Smooth muscle cell (in vitro differentiated cells): ENCODE results near the gene UTP3. TPM values are rescaled to one million over a fixed set of nuclear protein-coding genes. Genes with fewer than 3 reads are reported as not detected.

Source experiments
- DNase-seq: peaks from one replicate; lab custom pipeline; 2025; ENCODE audit not compliant: unreplicated experiment; lab: John Stamatoyannopoulos, UW
- H2AFZ ChIP-seq: fragments of 200-600 bp; sonication (generic); 2 replicates; pipeline ENCODE4 v1.6.0; 2016; ENCODE audit warnings: antibody characterized with exemption, low read depth, mild to moderate bottlenecking
- H3F3A ChIP-seq: fragments of 200-600 bp; sonication (generic); 2 replicates; pipeline ENCODE4 v1.6.0; 2017; ENCODE audit warnings: antibody characterized with exemption, low read depth
- H3K27ac ChIP-seq: fragments of 200-600 bp; sonication (generic); 2 replicates; pipeline ENCODE4 v1.5.1; 2016; ENCODE audit warnings: low read depth, mild to moderate bottlenecking
- H3K27me3 ChIP-seq: fragments of 200-600 bp; sonication (generic); 2 replicates; pipeline ENCODE4 v1.6.1; 2016; ENCODE audit warnings: low read depth, mild to moderate bottlenecking
- H3K36me3 ChIP-seq: fragments of 200-600 bp; sonication (generic); 2 replicates; pipeline ENCODE4 v1.5.1; 2016; ENCODE audit warnings: low read depth
- H3K4me1 ChIP-seq: fragments of 200-600 bp; sonication (generic); 2 replicates; pipeline ENCODE4 v1.5.1; 2016; ENCODE audit warnings: low read depth
- H3K4me2 ChIP-seq: fragments of 200-600 bp; sonication (generic); 2 replicates; pipeline ENCODE4 v1.6.0; 2016; ENCODE audit warnings: mild to moderate bottlenecking
- H3K4me3 ChIP-seq: fragments of 200-600 bp; sonication (generic); 2 replicates; pipeline ENCODE4 v1.5.1; 2016; ENCODE audit warnings: mild to moderate bottlenecking
- H3K79me2 ChIP-seq: fragments of 200-600 bp; sonication (generic); 2 replicates; pipeline ENCODE4 v1.6.0; 2016; ENCODE audit warnings: low read depth, mild to moderate bottlenecking
- H3K9ac ChIP-seq: fragments of 200-600 bp; sonication (generic); 2 replicates; pipeline ENCODE4 v1.6.0; 2016; ENCODE audit warnings: low read depth
- H3K9me3 ChIP-seq: fragments of 200-600 bp; sonication (generic); replicated peaks from 2 replicates; pipeline ENCODE4 v1.5.1; 2016; ENCODE audit warnings: low read depth
- H4K20me1 ChIP-seq: fragments of 200-600 bp; sonication (generic); 2 replicates; pipeline ENCODE4 v1.6.0; 2016; ENCODE audit warnings: low read depth
- WGBS: methylation state at CpG from one replicate; pipeline ENCODE4 v1.1.7; 2016; ENCODE audit warnings: low lambda C conversion rate; 5-methylcytosine and 5-hydroxymethylcytosine counted together
- polyA plus RNA-seq: library from polyadenylated mRNA; unstranded; fragments of >200 nt; fragmentation: Nextera tagmentation; extraction: Ambion mirVana; gene quantifications from 2 replicates; pipeline ENCODE4 v1.2.1, GENCODE V29; 2016
- total RNA-seq: library from RNA; depleted of rRNA; stranded (reverse); fragments of >200 nt; gene quantifications from 2 replicates; pipeline ENCODE4 v1.2.3, GENCODE V29; 2014
- TF ChIP-seq, protein P1 (sequence below): fragments of 200-600 bp; sonication (generic); IDR thresholded peaks from 2 replicates; pipeline ENCODE4 v1.5.1; 2017; ENCODE audit warnings: borderline replicate concordance, mild to moderate bottlenecking, antibody characterized with exemption; ENCODE audit not compliant: insufficient read depth, poor library complexity, severe bottlenecking

Gene UTP3
- total and polyA plus RNA-seq, 2 experiments from 2014 or later = 11.8 to 15.2 TPM

DNA sequence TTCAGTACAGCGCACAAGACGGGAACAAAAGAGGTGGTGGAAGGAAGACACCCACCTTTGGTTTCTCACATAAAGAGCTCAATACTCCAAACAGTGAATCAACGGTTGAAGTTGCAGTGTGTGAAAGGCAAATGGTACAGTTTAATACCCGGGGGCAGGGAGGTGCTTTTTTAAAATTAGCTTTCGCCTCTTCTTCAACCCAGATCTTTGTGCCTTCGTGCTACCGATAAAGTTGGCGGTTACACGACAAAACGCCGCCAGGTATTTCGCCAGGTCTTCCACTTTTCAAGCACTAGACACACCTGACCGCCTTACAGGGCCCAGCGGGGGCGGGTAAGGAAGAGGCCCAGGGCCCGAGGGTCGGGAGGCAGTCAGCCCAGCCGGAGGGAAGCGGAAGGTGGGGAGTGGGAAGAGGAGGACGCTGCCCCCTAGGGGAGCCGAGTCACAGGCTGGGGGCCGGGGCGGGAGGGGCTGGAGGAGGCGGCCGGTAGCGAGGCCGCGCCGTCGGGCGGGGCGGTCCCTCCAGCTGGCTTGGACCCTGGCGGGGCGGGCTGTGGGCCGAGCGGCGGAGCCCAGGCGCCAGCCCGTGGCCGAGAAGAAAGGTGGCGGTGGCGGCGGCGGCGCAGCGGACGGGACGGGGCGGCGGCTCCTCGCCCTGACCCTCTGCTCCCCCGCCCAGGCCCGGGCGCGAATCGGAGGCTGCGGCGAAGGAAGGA lies 16.0 kb downstream of the UTP3 start:
- TF ChIP-seq, protein P1, sequence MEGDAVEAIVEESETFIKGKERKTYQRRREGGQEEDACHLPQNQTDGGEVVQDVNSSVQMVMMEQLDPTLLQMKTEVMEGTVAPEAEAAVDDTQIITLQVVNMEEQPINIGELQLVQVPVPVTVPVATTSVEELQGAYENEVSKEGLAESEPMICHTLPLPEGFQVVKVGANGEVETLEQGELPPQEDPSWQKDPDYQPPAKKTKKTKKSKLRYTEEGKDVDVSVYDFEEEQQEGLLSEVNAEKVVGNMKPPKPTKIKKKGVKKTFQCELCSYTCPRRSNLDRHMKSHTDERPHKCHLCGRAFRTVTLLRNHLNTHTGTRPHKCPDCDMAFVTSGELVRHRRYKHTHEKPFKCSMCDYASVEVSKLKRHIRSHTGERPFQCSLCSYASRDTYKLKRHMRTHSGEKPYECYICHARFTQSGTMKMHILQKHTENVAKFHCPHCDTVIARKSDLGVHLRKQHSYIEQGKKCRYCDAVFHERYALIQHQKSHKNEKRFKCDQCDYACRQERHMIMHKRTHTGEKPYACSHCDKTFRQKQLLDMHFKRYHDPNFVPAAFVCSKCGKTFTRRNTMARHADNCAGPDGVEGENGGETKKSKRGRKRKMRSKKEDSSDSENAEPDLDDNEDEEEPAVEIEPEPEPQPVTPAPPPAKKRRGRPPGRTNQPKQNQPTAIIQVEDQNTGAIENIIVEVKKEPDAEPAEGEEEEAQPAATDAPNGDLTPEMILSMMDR = peak; percentile 36
- no peaks in the 10 kb centered on the region for H3K9me3 ChIP-seq
- under 1% methylated on average over 31 of the region's 58 CpGs for WGBS
- DNase-seq = peak; percentile 39
- peak overlapping the region; percentile 90 for H3K4me2 ChIP-seq
- peaks cover 28% of the 10 kb centered on the region for H3K79me2 ChIP-seq
- H3F3A ChIP-seq = peaks cover 17% of the 10 kb centered on the region
- peak overlapping the region; percentile 92 for H3K9ac ChIP-seq
- peak overlapping the region; percentile 71 for H3K4me3 ChIP-seq
- no peaks in the 10 kb centered on the region for H3K27me3 ChIP-seq
- peaks cover 14% of the 10 kb centered on the region for H3K4me1 ChIP-seq
- H3K36me3 ChIP-seq = no peaks in the 10 kb centered on the region
- H3K27ac ChIP-seq = peak overlapping the region; percentile 94
- H2AFZ ChIP-seq = peak overlapping the region; percentile 87
- H4K20me1 ChIP-seq = peaks cover 20% of the 10 kb centered on the region

DNA sequence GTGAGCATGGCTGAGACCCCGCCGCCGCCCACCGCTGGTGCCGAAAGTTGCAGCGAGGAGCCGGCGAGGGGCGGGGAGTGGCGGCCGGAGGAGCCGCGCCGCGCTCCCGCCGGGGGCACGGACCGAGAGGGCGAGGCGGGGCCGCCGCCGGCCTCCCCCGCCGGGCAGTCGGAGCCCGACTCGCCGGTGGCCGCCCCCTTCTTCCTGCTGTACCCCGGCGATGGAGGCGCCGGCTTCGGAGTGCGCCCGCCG lies 16.5 kb downstream of the UTP3 start:
- Histone ChIP-seq H2AFZ (peak overlapping the region; percentile 87), H3K9ac (peak overlapping the region; percentile 92), H3K4me2 (peak overlapping the region; percentile 90), H4K20me1 (peaks cover 20% of the 10 kb centered on the region), H3K27me3 (no peaks in the 10 kb centered on the region), H3K9me3 (no peaks in the 10 kb centered on the region), H3F3A (peaks cover 17% of the 10 kb centered on the region), H3K79me2 (peaks cover 33% of the 10 kb centered on the region), H3K36me3 (no peaks in the 10 kb centered on the region), H3K4me3 (peak overlapping the region; percentile 71), H3K27ac (peak overlapping the region; percentile 94), H3K4me1 (peaks cover 14% of the 10 kb centered on the region)
- TF ChIP-seq, protein P1 = no peak
- 0% methylated on average over 8 of the region's 39 CpGs for WGBS
- no peak for DNase-seq

DNA sequence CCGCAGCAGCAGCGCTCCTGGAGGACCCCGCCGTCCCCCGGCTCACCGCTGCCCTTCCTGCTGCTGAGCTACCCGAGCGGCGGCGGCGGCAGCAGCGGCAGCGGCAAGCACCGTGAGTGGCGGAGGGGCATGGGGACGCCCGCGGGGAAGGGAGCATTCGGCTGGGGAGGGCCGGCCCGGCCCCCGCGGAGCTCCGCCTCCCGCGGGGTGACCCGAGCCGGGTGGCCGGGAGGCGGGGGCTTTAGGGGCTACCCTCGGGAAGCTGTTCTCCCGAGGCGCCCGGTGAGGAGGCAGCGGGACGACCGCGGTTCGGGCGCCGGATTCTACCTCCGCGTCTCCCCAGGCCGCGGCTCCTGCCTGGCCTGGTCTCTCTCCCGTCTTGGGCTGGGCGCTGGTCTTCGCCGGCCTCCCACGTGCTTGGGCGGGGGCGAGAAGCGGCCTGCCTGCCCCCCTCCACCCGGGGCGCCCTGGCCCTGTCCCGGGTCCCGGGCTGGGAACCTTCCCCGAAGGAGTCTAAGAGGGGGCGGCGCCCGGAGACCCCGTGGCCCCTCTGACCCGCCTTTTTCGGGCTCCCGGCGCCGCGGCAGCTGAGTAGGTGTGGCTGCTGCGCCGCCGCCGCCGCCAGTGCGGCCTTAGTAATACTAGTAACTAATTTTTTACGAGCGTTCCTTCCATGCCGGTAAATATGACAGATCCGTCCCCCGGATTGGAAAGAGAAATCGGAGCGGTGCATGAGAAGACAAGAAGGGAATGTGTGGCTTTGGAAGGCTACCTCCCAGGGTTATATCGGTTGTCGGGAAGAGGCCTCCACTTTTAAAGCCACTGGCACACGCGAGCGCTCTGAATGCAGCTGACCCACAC lies 17.1 kb downstream of the UTP3 start:
- Histone ChIP-seq H3K27ac (peak overlapping the region; percentile 94), H3K79me2 (peaks cover 39% of the 10 kb centered on the region), H3K36me3 (no peaks in the 10 kb centered on the region), H4K20me1 (peaks cover 20% of the 10 kb centered on the region), H3K4me3 (peak overlapping the region; percentile 71), H3K4me1 (peaks cover 17% of the 10 kb centered on the region), H3K27me3 (no peaks in the 10 kb centered on the region), H2AFZ (peak overlapping the region; percentile 50), H3K9ac (peak overlapping the region; percentile 92), H3K4me2 (peak overlapping the region; percentile 90), H3K9me3 (no peaks in the 10 kb centered on the region), H3F3A (peaks cover 17% of the 10 kb centered on the region)
- peak; percentile 76 for DNase-seq
- WGBS = under 1% methylated on average over 71 of the region's 86 CpGs
- TF ChIP-seq, protein P1 = no peak
